Heart right ventricle (tissue), 16 donors: Measurements from ENCODE around the gene DHPS. TPM values are rescaled to one million over a fixed set of nuclear protein-coding genes. Genes with fewer than 3 reads are reported as not detected.
A peak's percentile ranks its signal among the peaks of the same experiment; 100 is the strongest.
"Not testable (repeated sequence)": the region's sequence is repeated elsewhere in the genome, so short reads cannot be mapped to it uniquely, and the experiment has no call there.

Experiments used
- ATAC-seq, 8 donors: fragments of 200-7000 bp; cut with Tn5 transposase; one replicate each; pipeline ENCODE4 v1.9.1; 2020; ENCODE audit warnings: mild to moderate bottlenecking in 8 of 8, moderate library complexity in 8 of 8, moderate number of reproducible peaks in 1 of 8
- DNase-seq, 2 donors: peaks; one replicate each; pipeline ENCODE4 v3.0.0-alpha.2; 2020
- H3K27ac ChIP-seq, 10 donors: fragments of 200-600 bp; sonication (generic) in 2 of 10; one replicate each; pipeline versions ENCODE4 v1.5.0 to v1.8.0; 2020 to 2022; ENCODE audit warnings: mild to moderate bottlenecking in 3 of 10
- H3K27me3 ChIP-seq, 7 donors: fragments of 200-600 bp; one replicate each; pipeline ENCODE4 v1.8.0; 2021 to 2022; ENCODE audit warnings: mild to moderate bottlenecking in 2 of 7
- H3K36me3 ChIP-seq, 9 donors: fragments of 200-600 bp; sonication (generic) in 1 of 9; one replicate each; pipeline versions ENCODE4 v1.5.0 to v1.8.0; 2020 to 2022; ENCODE audit warnings: mild to moderate bottlenecking in 2 of 9
- H3K4me1 ChIP-seq, 9 donors: fragments of 200-600 bp; sonication (generic) in 1 of 9; one replicate each; pipeline versions ENCODE4 v1.5.0 to v1.8.0; 2020 to 2022; ENCODE audit warnings: mild to moderate bottlenecking in 4 of 9
- H3K4me3 ChIP-seq, 10 donors: fragments of 200-600 bp; sonication (generic) in 2 of 10; one replicate each; pipeline versions ENCODE4 v1.5.0 to v1.8.0; 2020 to 2022; ENCODE audit warnings: mild to moderate bottlenecking in 7 of 10, moderate library complexity in 2 of 10
- H3K9me3 ChIP-seq, 11 donors: fragments of 200-600 bp in 10 of 11; sonication (generic) in 2 of 11; one replicate each; pipeline versions ENCODE4 v1.5.0 to v1.8.0; 2013 to 2022; ENCODE audit warnings: mild to moderate bottlenecking in 2 of 11, control low read depth in 1 of 11, moderate library complexity in 1 of 11
- CTCF ChIP-seq, 9 donors: fragments of 200-600 bp; sonication (generic) in 2 of 9; IDR thresholded peaks; one replicate each; pipeline versions ENCODE4 v1.5.0 to v1.8.0; 2021 to 2022; ENCODE audit warnings: antibody characterized with exemption in 9 of 9, mild to moderate bottlenecking in 5 of 9, moderate library complexity in 1 of 9
- WGBS, 2 donors: extraction: QIAGEN DNeasy Blood & Tissue Kit; methylation state at CpG; one replicate each; pipeline ENCODE4 v1.1.7; 2013; ENCODE audit warnings: inconsistent platforms in 1 of 2; 5-methylcytosine and 5-hydroxymethylcytosine counted together
- intact Hi-C, 10 donors: fragments of 100-400 bp; cut with DNase I; formaldehyde crosslinking; loops; one replicate each; pipeline versions ENCODE4 v1.11.1 to v1.14.2; 2022
- polyA plus RNA-seq, 2 donors: library from polyadenylated mRNA; stranded (reverse); fragments of 200-250 nt; gene quantifications; one replicate each; pipeline ENCODE4 v1.2.3, GENCODE V29; 2013
- total RNA-seq, 10 donors: library from RNA; stranded (reverse); fragmentation: NEBNext Ultra II Directional in 3 of 10; extraction: Animal tissue kit (Norgen Biotek cat#: 25700) in 3 of 10; gene quantifications; one replicate each; pipeline versions ENCODE4 v1.2.1 to v1.2.4, GENCODE V29; 2021 to 2023
- donor health status: Arrhythmogenic right ventricular cardiomyopathy.
- donor health status: ischemic (EF 13 %, LVEDD 7.1; RV severe dilation, severe dysfunction).
- donor health status: healthy with polysubstance abuse.
- donor health status: DM: no; HTN: yes; CAD: no.
- donor health status: DM: no; HTN: no; CAD: no.
- donor health status: ischemic (EF 25% LVEDD 6.9; RV normal size, moderate dysfunction).
- donor health status: ischemic (EF 25% LVEDD 5.7; RV mildly dilated, moderate dysfunction).
- donor health status: healthy.
- donor health status: DM: yes; HTN: yes; CAD: no.
- donor health status: Ischemic cardiomyopathy.
- donor health status: ischemic (EF 35%, LVEDD 5.7; RV mildly dilated, moderate dysfunction).
- donor health status: nonischemic (EF 11% LVEDD 7.7; RV severe dilation, severe dysfunction).
- donor health status: DM: yes; HTN: yes; CAD: no.
- donor health status: PGD.
- donor health status: ischemic (EF 29% LVEDD 5.4; RV normal size, mild dysfunction).
- donor health status: nonischemic (EF 23%, LVEDD 6.1; RV moderate dilation, normal function).

Gene DHPS
- total and polyA plus RNA-seq, 12 donors = 43.6 to 82.2 (median 51.3) TPM

- DNase-seq (no peak), ATAC-seq (no peak)
- H3K4me1 ChIP-seq = peaks cover 7 to 15% (median 11%) of the 10 kb centered on the region in 9 donors
- no peak overlapping the region for H3K4me3 ChIP-seq
- peaks cover 0 to 21% (median 0%) of the 10 kb centered on the region in 9 donors for H3K36me3 ChIP-seq
- TF ChIP-seq CTCF (IDR thresholded peaks at IDR 0.05) = no peak
- no peaks in the 10 kb centered on the region for H3K27me3 ChIP-seq
- intact Hi-C loops = no loop called here
- WGBS, 2 donors = 85 to 91% methylated on average over 10 of the region's 10 CpGs
- H3K27ac ChIP-seq = no peak overlapping the region
- no peaks in the 10 kb centered on the region for H3K9me3 ChIP-seq
Measured at GRCh38 chr19:12646551-12646950, 35.1 kb downstream of the DHPS start.

- Histone ChIP-seq H3K36me3 (peaks cover 0 to 13% (median 0%) of the 10 kb centered on the region in 9 donors), H3K4me1 (peaks cover 7 to 26% (median 20%) of the 10 kb centered on the region in 9 donors)
- intact Hi-C loops, H3K27me3 ChIP-seq, H3K27ac ChIP-seq, DNase-seq, H3K9me3 ChIP-seq, H3K4me3 ChIP-seq, ATAC-seq: not testable (repeated sequence)
- 95 to 96% methylated on average over 14 of the region's 14 CpGs for WGBS, 2 donors
Measured at GRCh38 chr19:12643716-12644115, 38.0 kb downstream of the DHPS start.

- no peaks in the 10 kb centered on the region for H3K9me3 ChIP-seq
- no peak for TF ChIP-seq CTCF (IDR thresholded peaks at IDR 0.05)
- intact Hi-C loops = no loop called here
- DNase-seq = no peak
- WGBS, 2 donors = 91% methylated on average over 26 of the region's 26 CpGs
- H3K4me1 ChIP-seq = peaks cover 0 to 14% (median 9%) of the 10 kb centered on the region in 9 donors
- H3K36me3 ChIP-seq = peaks cover 0 to 13% (median 0%) of the 10 kb centered on the region in 9 donors
- H3K27ac ChIP-seq = no peak overlapping the region
- no peak overlapping the region for H3K4me3 ChIP-seq
- ATAC-seq = no peak
- no peaks in the 10 kb centered on the region for H3K27me3 ChIP-seq
Measured at GRCh38 chr19:12642506-12642905, 39.2 kb downstream of the DHPS start.

- H3K4me3 ChIP-seq = no peak overlapping the region
- peaks cover 0 to 13% (median 9%) of the 10 kb centered on the region in 9 donors for H3K4me1 ChIP-seq
- no peak for TF ChIP-seq CTCF (IDR thresholded peaks at IDR 0.05)
- ATAC-seq (no peak), DNase-seq (no peak)
- intact Hi-C loops = loop anchor here in 1 of 10 donors (2.0 kb wide), 1 partner anchor 31 kb away; no protein-coding TSS in a partner anchor
- H3K27me3 ChIP-seq = no peaks in the 10 kb centered on the region
- peaks cover 0 to 7% (median 0%) of the 10 kb centered on the region in 9 donors for H3K36me3 ChIP-seq
- no peak overlapping the region for H3K27ac ChIP-seq
- WGBS, 2 donors = 68 to 71% methylated on average over 13 of the region's 13 CpGs
- H3K9me3 ChIP-seq = no peaks in the 10 kb centered on the region
Measured at GRCh38 chr19:12641456-12641855, 40.2 kb downstream of the DHPS start.

GRCh38 chr19:12639901-12640613, 41.6 kb downstream of the DHPS start:
- Histone ChIP-seq H3K27ac (peak overlapping the region in 1 of 10 donors; percentile 59), H3K4me3 (peak overlapping the region in 8 of 10 donors; percentile 16 to 41 (median 36)), H3K9me3 (no peaks in the 10 kb centered on the region), H3K36me3 (peaks cover 0 to 5% (median 0%) of the 10 kb centered on the region in 9 donors), H3K27me3 (no peaks in the 10 kb centered on the region), H3K4me1 (peaks cover 0 to 13% (median 9%) of the 10 kb centered on the region in 9 donors)
- DNase-seq (peak; percentile 81 to 84), ATAC-seq (peak; percentile 89 to 95 (median 90))
- intact Hi-C loops = loop anchor here in 1 of 10 donors (2.0 kb wide), 1 partner anchor 33 kb away; no protein-coding TSS in a partner anchor
- WGBS, 2 donors = 10 to 13% methylated on average over 39 of the region's 39 CpGs
- peak; percentile 70 to 91 (median 81) for TF ChIP-seq CTCF (IDR thresholded peaks at IDR 0.05)
